Fibroblast of mammary gland (primary cell): ENCODE data around the gene ARHGAP22.

Experiments used
- DNase-seq: peaks from one replicate; pipeline ENCODE4 v3.0.0-alpha.2; 2010; ENCODE audit warnings: low read depth
- H3K4me3 ChIP-seq: 2 replicates; pipeline ENCODE4 v1.5.1; 2011; ENCODE audit warnings: low read depth, mild to moderate bottlenecking, low read length, moderate library complexity; ENCODE audit not compliant: control insufficient read depth
- CTCF ChIP-seq: conservative IDR thresholded peaks from 2 replicates; pipeline ENCODE4 v1.5.1; 2011; ENCODE audit warnings: low read depth, low read length, inconsistent platforms; ENCODE audit not compliant: control insufficient read depth, insufficient read depth

Gene ARHGAP22

GRCh38 chr10:48543182-48543844, 61.6 kb downstream of the ARHGAP22 start:
- DNase-seq: no peak
- H3K4me3 ChIP-seq: no peak overlapping the region
- no peak for TF ChIP-seq CTCF

- no peak for DNase-seq
- H3K4me3 ChIP-seq: no peak overlapping the region
- no peak for TF ChIP-seq CTCF
Observed at GRCh38 chr10:48542471-48543181, 62.2 kb downstream of the ARHGAP22 start.

GRCh38 chr10:48541144-48541795, 63.6 kb downstream of the ARHGAP22 start:
- TF ChIP-seq CTCF: no peak

GRCh38 chr10:48538611-48539010, 66.3 kb downstream of the ARHGAP22 start:
- no peak for DNase-seq
- TF ChIP-seq CTCF: no peak
- H3K4me3 ChIP-seq: no peak overlapping the region

More at GRCh38 chr10:48541144-48541795, 63.6 kb downstream of the ARHGAP22 start:
- no peak overlapping the region for H3K4me3 ChIP-seq
- DNase-seq: no peak

- DNase-seq: no peak
- H3K4me3 ChIP-seq: no peak overlapping the region
- TF ChIP-seq CTCF: no peak
Observed at GRCh38 chr10:48536916-48537890, 67.7 kb downstream of the ARHGAP22 start.

GRCh38 chr10:48536156-48536500, 68.7 kb downstream of the ARHGAP22 start:
- no peak for DNase-seq
- H3K4me3 ChIP-seq: no peak overlapping the region

More at GRCh38 chr10:48536156-48536500, 68.7 kb downstream of the ARHGAP22 start:
- TF ChIP-seq CTCF: no peak
